Central memory CD4-positive, alpha-beta T cell (primary cell): ENCODE data around the gene EIF4G3.
"Not testable (repeated sequence)": the region's sequence is repeated elsewhere in the genome, so short reads cannot be mapped to it uniquely, and the experiment has no call there.

ENCODE experiments used
- DNase-seq: peaks from one replicate; pipeline ENCODE4 v3.0.0; 2022

EIF4G3 gene

DNA sequence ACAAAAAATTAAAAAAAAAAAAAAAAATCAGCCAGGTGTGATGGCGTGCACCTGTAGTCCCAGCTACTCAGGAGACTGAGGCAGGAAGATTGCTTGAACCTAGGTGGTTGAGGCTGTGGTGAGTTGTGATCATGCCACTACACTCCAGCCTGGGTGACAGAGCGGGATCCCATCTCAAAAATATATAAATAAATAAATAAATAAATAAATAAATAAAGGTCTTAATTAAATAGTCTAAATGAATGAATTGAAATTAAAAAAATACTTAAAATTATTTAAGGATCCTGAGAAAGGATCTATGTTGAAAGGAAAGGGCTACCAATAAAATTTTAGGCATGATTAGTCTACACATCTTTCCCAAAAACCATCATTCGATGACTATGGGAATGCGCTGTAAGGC lies 322.2 kb downstream of the EIF4G3 start:
- DNase-seq = no peak

DNA sequence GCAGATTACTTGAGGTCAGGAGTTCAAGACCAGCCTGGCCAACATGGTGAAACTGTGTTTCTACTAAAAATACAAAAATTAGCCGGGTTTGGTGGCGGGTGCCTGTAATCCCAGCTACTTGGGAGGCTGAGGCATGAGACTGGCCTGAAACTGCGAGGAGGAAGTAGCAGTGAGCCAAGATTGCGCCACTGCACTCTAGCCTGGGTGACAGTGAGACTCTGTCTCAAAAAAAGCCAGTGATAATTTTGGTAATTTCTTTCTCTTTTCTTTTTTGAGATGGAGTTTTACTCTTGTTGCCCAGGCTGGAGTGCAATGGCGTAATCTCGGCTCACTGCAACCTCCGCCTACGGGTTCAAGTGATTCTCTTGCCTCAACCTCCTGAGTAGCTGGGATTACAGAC lies 324.9 kb downstream of the EIF4G3 start:
- not testable (repeated sequence) for DNase-seq

DNA sequence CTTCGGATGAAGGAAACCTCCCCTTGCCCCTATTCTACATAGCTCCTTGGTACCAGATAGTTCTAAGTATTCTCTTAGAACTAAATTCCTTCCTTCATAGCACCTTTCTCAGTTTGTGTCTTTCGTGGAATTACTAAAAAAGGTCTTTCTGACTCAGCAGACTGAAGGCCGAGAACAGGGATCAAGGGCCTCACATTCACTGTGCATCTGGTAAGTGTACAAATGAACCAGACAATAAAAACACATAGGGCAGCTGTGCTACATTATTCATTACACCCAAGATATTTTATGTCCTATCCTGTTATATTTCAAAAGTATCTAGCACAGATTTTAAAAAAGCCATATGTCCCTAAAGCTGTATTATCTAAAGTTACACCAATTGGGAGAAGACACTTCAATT lies 326.7 kb downstream of the EIF4G3 start:
- no peak for DNase-seq

DNA sequence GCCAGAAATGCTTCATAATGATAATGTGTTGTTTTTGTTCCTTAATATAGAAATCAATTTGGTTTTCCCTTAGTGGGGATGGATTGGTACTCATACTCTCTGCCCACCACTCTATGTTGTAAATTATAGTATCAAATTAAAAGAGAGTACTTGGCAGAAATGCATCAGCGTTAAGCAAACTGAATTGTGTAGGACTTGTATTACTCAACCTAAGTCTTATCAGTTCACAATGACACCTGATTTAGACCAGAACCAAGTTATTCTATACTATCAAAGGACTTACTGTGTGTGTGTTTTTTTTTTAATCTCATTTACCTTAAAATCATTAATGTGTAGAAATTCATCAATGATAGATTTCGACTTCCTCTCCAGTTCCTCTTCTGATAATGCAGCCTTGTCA lies 327.6 kb downstream of the EIF4G3 start:
- no peak for DNase-seq

DNA sequence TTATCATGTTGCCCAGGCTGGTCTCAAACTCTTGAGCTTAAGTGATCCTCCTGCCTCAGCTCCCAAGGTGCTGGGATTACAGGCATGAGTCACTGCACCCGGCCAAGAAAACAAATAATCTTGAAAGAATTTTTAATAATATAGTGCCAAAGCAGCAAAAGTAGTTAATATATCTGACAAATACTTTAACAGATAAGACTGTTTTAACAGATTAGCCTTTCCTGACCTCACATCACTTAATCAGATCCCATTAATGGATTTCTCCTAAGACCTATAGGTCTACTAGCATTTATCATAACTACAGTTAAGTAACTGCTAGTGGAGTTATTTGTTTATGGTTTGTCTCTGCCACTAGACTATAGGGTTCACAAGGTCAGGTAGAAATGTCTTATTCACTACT lies 328.5 kb downstream of the EIF4G3 start:
- DNase-seq = no peak

DNA sequence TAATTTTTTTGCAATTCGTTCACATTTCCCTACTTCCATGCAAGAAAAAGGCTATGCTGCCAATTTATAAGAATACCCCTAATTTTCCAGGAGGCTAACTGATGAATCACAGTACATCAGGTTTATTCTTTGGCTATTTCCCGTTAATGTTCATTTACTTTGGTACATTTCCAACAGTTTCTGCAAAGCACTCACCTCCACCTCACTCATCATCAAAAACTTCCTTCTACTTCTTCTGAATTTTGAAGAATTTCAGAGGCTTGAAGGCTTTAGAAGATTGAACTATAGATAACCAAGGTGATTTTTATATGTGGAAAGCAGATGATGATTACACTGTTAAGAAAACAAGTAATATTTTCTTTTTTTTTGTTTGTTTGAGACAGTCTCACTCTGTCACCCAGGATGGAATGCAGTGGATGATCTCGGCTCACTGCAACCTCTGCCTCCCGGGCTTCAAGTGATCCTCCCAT lies 329.1 kb downstream of the EIF4G3 start:
- no peak for DNase-seq

- no peak for DNase-seq
These were observed 330.0 kb downstream of the EIF4G3 start for GRCh38 chr1:20846461-20847374.

- DNase-seq = no peak
These were observed 336.0 kb downstream of the EIF4G3 start for GRCh38 chr1:20840731-20841130.

DNA sequence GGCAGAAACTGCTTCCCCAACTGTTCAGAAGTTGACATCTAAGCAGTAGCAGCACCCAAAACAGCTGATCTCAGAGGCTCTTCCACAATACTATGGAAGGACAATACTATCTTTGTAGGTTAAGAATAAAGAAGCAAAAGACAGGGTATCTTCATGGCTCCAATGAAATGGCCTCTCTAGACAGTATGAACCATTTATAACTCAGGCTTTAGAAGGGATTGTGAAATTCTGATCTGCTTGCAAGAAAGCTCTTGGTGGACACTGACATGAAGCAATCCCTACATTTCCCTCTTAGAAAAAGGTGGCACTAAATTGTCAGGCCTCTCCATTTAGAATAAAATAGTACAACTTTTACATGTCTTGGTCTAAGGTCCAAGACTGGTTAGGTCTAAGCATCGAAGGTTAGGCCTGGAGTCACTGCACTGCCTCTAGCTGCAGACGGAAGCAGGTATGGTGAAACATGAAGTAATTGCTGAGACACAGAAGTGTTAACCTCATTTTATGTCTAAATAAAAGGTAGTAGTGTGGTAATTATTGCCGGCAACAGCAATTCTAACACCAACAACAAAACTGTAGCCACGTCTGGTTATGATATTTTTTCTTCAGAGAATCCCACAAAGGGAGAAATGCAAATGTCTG lies 339.0 kb downstream of the EIF4G3 start:
- no peak for DNase-seq

DNA sequence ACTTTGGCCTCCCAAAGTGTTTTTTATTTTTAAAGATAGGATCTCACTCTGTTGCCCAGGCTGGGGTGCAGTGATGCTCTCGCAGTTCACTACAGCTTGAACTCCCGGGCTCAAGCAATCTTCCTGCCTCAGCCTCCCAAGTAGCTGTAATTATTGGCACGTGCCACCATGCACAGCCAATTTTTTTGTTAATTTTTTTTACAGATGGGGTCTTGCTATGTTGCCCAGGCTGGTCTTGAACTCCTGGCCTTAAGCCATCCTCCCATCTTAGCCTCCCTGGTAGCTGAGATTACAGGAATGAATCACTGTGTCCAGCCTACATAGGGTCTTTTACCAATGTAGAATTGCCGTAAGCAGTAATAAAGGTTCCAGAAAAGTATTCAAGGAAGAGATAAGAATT lies 340.5 kb downstream of the EIF4G3 start:
- DNase-seq = no peak

- DNase-seq = no peak
These were observed 341.9 kb downstream of the EIF4G3 start for GRCh38 chr1:20834780-20835179.

- DNase-seq = no peak
These were observed 342.5 kb downstream of the EIF4G3 start for GRCh38 chr1:20834192-20834591.

DNA sequence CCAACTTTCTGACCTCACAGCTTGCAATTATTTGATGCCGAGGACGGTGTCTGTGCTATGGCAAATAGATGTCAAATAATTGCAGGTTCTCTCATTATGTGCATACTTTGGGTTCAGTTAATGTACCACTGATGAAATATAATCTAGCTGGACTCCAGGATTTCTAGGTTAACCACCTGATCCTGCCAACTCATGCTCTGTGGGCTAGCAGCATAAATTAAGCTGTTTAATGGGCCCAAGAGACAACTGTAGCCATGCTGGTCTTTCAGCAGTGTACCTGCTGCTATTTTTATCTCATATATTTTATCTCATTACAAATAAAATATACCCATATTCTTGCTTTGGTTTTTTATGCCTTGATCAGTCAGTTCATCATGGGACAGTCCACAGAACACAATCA lies 346.3 kb downstream of the EIF4G3 start:
- no peak for DNase-seq

GRCh38 chr1:20829946-20830345 lies 346.8 kb downstream of the EIF4G3 start:
- DNase-seq = no peak

DNA sequence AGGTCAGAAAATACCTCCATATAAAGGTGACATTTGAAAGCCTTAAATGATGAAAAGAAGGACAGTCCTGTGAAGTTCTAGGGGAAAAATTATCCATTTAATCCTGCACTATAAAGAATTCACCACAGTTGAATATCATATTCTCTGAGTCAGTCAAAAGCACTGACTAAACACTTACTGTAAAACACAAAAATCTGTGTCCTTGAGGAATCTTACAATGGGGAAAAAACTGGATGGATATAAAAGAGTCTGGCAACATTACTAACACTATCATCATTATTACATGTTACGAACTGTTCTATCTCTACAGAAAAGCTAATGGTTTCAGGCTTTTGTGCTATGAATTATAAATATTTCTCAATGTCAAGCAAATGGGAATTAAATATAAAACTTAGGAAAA lies 347.2 kb downstream of the EIF4G3 start:
- no peak for DNase-seq

- DNase-seq = no peak
These were observed 352.9 kb downstream of the EIF4G3 start for GRCh38 chr1:20823845-20824244.

DNA sequence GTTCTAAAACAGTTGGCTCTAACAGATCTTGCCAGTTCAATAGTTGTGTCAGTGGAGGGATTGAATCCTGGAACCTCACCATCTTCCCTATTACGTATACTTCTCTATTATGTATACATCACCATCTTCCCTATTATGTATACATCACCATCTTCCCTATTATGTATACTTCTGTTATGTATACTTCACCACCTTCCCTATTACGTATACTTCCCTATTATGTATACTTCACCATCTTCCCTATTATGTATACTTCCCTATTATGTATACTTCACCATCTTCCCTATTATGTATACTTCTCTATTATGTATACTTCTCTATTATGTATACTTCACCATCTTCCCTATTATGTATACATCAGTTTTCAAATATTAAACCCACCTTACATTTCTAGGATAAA lies 355.2 kb downstream of the EIF4G3 start:
- DNase-seq = no peak

DNA sequence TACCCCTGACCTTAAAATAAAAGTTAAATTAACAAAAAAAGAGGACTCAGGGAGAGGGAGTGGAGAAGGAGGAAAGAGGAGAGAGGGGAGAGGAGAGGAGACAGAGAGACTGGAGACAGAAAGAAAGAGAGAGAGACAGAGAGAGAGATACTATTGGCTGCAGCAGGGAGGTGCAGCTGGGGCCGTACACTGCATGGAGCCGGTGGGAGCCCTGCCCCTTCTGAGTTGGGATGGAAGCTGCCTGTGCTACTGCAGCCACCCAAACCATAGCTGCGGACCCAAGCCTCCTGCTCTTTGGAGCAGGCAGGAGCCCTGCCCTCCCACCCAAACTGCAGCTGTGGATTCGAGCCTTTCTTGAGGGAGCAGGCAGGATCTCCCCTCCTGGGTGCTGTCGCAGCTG lies 356.9 kb downstream of the EIF4G3 start:
- no peak for DNase-seq

DNA sequence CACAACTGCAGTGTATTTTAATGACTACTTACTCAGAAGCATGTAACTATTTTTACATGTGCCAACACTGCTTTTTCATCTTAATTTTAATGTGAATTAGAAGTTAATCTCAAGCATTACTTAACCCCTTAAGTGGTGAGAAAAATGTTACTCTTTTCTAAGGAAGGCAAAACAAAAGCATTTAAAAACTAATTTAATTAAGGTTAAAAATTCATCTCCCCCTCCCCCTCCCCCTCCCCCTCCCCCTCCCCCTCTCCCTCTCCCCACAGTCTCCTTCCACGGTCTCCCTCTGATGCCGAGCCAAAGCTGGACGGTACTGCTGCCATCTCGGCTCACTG lies 362.2 kb downstream of the EIF4G3 start:
- no peak for DNase-seq

GRCh38 chr1:20811916-20812315 lies 364.8 kb downstream of the EIF4G3 start:
- no peak for DNase-seq

GRCh38 chr1:20793236-20793635 lies 383.5 kb downstream of the EIF4G3 start:
- DNase-seq = no peak

DNA sequence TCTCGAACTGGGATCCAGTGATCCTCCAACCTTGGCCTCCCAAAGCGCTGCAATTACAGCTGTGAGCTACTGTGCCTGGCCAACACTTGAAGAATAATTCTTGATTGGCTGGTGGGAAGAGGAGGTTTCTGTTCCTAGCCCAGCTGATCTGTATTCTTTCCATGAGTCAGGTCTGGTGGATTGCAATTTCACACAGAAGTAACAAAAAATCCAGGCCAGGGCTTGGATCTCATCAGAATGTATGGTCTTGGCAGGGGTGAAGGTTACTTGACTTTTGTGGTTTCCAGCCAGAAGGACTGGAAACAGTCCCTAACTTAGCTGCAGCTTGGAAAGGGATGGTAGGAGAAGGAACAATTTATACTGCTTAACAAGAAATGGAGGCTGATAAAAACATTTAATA lies 384.5 kb downstream of the EIF4G3 start:
- DNase-seq = no peak

DNA sequence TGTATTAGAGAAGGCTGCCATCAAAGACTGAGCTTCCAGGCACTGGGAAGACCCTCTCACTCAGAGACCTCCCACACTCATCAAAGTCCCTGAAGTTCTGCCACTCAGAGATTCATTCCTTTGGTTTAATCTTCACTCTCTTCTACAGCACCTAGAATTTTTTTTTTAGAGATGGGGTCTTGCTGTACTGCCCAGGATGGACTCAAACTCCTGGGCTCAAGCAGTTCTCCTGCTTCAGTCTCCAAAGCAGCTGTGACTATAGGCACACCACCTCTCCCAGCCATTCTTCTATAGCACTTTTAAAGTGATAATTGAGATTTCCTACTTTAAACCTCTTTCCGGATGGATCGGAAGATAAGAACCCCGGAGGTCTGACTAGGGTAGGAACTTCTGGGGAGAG lies 385.9 kb downstream of the EIF4G3 start:
- no peak for DNase-seq

DNA sequence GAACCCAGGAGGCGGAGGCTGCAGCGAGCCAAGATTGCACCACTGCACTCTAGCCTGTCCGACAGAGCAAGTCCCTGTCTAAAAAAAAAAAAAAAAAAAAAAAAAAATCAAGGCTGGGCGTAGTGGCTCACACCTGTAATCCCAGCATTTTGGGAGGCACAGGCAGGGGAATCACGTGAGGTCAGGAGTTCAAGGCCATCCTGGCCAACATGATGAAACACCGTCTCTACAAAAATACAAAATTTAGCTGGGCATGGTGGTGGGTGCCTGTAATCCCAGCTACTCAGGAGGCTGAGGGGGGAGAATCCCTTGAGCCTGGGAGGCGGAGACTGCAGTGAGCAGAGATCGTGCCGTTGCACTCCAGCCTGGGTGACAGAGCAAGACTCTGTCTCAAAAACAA lies 387.1 kb downstream of the EIF4G3 start:
- not testable (repeated sequence) for DNase-seq
